ENCODE results near the gene NFE2L1. TPM values are rescaled to one million over a fixed set of nuclear protein-coding genes. Genes with fewer than 3 reads are reported as not detected.
A peak's percentile ranks its signal among the peaks of the same experiment; 100 is the strongest.
"Not testable (repeated sequence)": the region's sequence is repeated elsewhere in the genome, so short reads cannot be mapped to it uniquely, and the experiment has no call there.

Gene NFE2L1
- polyA plus RNA-seq, 1 experiment = 281 TPM

DNA sequence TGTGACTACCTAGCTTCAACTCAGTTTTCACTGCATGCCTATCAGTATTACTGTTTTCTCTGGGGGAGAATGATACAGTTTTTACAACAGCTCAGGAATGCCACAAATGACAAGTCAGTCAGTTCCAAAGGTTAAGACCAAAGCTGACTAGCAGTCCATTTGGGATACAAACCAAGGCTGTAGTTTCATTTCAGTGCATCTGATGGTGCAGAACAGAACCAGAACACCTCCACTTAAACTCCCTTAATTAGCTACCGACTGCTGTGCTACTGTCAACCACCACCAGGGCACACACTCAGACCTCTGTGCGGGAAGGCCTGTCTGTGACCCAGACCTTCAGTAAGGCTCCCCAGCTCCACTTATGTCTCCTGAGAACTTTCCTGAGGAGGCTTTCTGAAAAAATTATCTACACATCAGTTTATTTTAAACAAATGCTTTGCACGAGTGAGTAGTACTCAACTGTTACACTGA is 20.4 kb downstream of the NFE2L1 start:
- TF ChIP-seq, protein P1, sequence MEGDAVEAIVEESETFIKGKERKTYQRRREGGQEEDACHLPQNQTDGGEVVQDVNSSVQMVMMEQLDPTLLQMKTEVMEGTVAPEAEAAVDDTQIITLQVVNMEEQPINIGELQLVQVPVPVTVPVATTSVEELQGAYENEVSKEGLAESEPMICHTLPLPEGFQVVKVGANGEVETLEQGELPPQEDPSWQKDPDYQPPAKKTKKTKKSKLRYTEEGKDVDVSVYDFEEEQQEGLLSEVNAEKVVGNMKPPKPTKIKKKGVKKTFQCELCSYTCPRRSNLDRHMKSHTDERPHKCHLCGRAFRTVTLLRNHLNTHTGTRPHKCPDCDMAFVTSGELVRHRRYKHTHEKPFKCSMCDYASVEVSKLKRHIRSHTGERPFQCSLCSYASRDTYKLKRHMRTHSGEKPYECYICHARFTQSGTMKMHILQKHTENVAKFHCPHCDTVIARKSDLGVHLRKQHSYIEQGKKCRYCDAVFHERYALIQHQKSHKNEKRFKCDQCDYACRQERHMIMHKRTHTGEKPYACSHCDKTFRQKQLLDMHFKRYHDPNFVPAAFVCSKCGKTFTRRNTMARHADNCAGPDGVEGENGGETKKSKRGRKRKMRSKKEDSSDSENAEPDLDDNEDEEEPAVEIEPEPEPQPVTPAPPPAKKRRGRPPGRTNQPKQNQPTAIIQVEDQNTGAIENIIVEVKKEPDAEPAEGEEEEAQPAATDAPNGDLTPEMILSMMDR (IDR thresholded peaks at IDR 0.05; ENCODE audit: insufficient read depth, low read depth, low read length) = peak; percentile 45
- peaks cover 10% of the 10 kb centered on the region for H3K36me3 ChIP-seq (ENCODE audit: control insufficient read depth, insufficient read depth, low read length)
- H3K4me3 ChIP-seq (ENCODE audit: low read depth, low read length) = no peak overlapping the region
- peak; percentile 32 for DNase-seq (ENCODE audit: low read depth)
- no peaks in the 10 kb centered on the region for H3K27me3 ChIP-seq (ENCODE audit: control insufficient read depth, insufficient read depth, low read length)
- CTCF ChIA-PET = interaction anchor here (0.7 to 3.3 kb wide), 17 partner anchors 9 to 90 kb away, joined by 3 to 35 read pairs (median 4); partner anchors contain the start of genes COPZ2 and NFE2L1
- POLR2A ChIA-PET = interaction anchor here (1.1 kb wide), 1 partner anchor 39 kb away, joined by 3 read pairs; no protein-coding TSS in a partner anchor

DNA sequence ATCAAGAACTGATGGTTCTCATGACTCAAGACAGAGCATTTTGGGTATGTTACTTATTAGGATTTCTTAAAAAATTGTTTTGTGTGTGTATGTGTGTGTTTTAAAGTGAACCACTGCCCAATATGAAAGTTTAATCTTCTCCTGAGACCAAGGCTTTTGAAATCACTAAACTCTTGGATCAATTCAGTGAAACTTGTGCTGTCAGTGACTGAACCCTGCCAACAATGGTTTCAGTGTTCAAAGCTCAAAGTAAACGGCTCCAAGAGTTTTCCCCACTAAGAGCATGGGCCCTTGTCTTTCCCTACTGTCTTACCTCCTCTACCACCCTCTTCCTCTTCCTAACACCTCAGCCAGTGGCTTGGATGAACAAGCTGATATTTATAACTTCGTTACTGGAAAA is 22.0 kb downstream of the NFE2L1 start:
- no peaks in the 10 kb centered on the region for H3K27me3 ChIP-seq (ENCODE audit: control insufficient read depth, insufficient read depth, low read length)
- DNase-seq (ENCODE audit: low read depth) = no peak
- no peak overlapping the region for H3K4me3 ChIP-seq (ENCODE audit: low read depth, low read length)
- TF ChIP-seq, protein P1 (IDR thresholded peaks at IDR 0.05; ENCODE audit: insufficient read depth, low read depth, low read length) = no peak
- H3K36me3 ChIP-seq (ENCODE audit: control insufficient read depth, insufficient read depth, low read length) = peaks cover 10% of the 10 kb centered on the region
- CTCF ChIA-PET = interaction anchor here (1.1 to 3.3 kb wide), 2 partner anchors 41 to 44 kb away, joined by 3 to 35 read pairs; no protein-coding TSS in a partner anchor
- POLR2A ChIA-PET = no interaction called here

GRCh38 chr17:48071654-48072053 is 23.5 kb downstream of the NFE2L1 start:
- CTCF ChIA-PET = interaction anchor here (0.6 to 10.6 kb wide), 3 partner anchors 35 to 55 kb away, joined by 4 to 200 read pairs (median 16); no protein-coding TSS in a partner anchor
- TF ChIP-seq, protein P1 (IDR thresholded peaks at IDR 0.05; ENCODE audit: insufficient read depth, low read depth, low read length) = no peak
- Histone ChIP-seq H3K36me3 (ENCODE audit: control insufficient read depth, insufficient read depth, low read length) (peaks cover 11% of the 10 kb centered on the region), H3K4me3 (ENCODE audit: low read depth, low read length) (no peak overlapping the region), H3K27me3 (ENCODE audit: control insufficient read depth, insufficient read depth, low read length) (no peaks in the 10 kb centered on the region)
- no peak for DNase-seq (ENCODE audit: low read depth)
- POLR2A ChIA-PET = interaction anchor here (0.7 kb wide), 1 partner anchor 29 kb away, joined by 7 read pairs; no protein-coding TSS in a partner anchor

- DNase-seq (ENCODE audit: low read depth); H3K27me3 ChIP-seq (ENCODE audit: control insufficient read depth, insufficient read depth, low read length); H3K4me3 ChIP-seq (ENCODE audit: low read depth, low read length); POLR2A ChIA-PET: not testable (repeated sequence)
- H3K36me3 ChIP-seq (ENCODE audit: control insufficient read depth, insufficient read depth, low read length) = peaks cover 11% of the 10 kb centered on the region
- CTCF ChIA-PET = interaction anchor here (0.7 to 10.6 kb wide), 6 partner anchors 8 to 61 kb away, joined by 3 to 200 read pairs (median 4); no protein-coding TSS in a partner anchor
Observed at GRCh38 chr17:48072811-48073210, 24.7 kb downstream of the NFE2L1 start.

GRCh38 chr17:48073566-48074094 is 25.5 kb downstream of the NFE2L1 start:
- peaks cover 11% of the 10 kb centered on the region for H3K36me3 ChIP-seq (ENCODE audit: control insufficient read depth, insufficient read depth, low read length)
- H3K4me3 ChIP-seq (ENCODE audit: low read depth, low read length); DNase-seq (ENCODE audit: low read depth); H3K27me3 ChIP-seq (ENCODE audit: control insufficient read depth, insufficient read depth, low read length): not testable (repeated sequence)
- ChIA-PET CTCF (interaction anchor here (0.8 to 10.6 kb wide), 13 partner anchors 9 to 62 kb away, joined by 3 to 200 read pairs (median 4); no protein-coding TSS in a partner anchor), POLR2A (interaction anchor here (0.6 kb wide), 1 partner anchor 962 kb away, joined by 3 read pairs; no protein-coding TSS in a partner anchor)

DNA sequence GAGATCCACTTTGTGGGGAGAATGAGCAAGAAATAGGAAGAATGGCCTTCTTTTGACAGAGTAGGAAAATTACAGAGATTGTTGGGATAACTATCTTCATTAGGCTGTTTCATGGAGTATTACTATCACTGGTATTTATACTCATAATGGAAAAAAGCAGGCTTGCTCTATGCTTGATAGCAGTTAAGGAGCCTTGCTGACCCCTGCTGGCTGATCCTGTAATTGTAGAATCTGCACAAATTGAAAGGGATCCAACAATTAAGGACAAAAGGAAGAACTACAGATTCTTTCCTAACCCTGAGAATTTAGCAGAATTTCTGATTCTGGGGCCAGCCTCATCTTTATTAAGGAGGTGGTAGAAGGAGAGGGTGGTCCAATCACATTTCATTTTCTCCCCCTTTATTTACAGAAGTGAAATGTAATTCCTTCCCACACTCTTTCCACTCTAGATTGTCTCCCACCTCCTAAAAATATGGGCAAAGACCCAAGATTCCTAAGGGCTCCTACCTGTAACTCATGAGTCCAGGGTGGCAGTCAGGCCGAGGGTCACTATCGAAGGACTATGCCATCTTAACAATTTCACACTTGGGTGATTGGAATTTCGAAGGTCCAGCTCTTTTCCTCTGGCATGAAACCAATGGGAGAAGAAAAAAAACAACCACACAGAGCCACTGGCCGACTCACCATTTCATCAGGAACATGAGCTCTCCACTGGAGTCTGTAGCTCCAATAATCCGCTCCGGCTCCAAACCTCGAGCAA is 26.3 kb downstream of the NFE2L1 start:
- TF ChIP-seq, protein P1 (IDR thresholded peaks at IDR 0.05; ENCODE audit: insufficient read depth, low read depth, low read length) = peak; percentile 81
- peaks cover 11% of the 10 kb centered on the region for H3K36me3 ChIP-seq (ENCODE audit: control insufficient read depth, insufficient read depth, low read length)
- DNase-seq (ENCODE audit: low read depth) = no peak
- H3K27me3 ChIP-seq (ENCODE audit: control insufficient read depth, insufficient read depth, low read length) = no peaks in the 10 kb centered on the region
- POLR2A ChIA-PET = interaction anchor here (0.7 kb wide), 1 partner anchor 43 kb away, joined by 3 read pairs; no protein-coding TSS in a partner anchor
- CTCF ChIA-PET = interaction anchor here (0.6 to 10.6 kb wide), 16 partner anchors 11 to 932 kb away, joined by 3 to 200 read pairs (median 4); no protein-coding TSS in a partner anchor
- no peak overlapping the region for H3K4me3 ChIP-seq (ENCODE audit: low read depth, low read length)

DNA sequence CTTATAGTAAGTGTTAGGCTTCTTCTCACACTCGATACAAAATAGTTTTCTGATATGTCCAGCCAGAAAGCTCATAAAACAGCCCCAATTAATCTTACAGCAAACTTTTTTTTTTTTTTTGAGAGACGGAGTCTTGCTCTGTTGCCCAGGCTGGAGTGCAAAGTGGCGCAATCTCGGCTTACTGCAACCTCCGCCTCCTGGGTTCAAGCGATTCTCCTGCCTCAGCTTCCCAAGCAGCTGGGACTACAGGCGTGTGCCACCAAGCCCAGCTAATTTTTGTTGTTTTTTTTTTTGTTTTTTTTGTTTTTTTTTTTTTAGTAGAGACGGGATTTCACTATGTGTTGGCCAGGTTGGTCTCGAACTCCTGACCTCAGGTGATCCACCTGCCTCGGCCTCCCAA is 29.0 kb downstream of the NFE2L1 start:
- H3K36me3 ChIP-seq (ENCODE audit: control insufficient read depth, insufficient read depth, low read length); DNase-seq (ENCODE audit: low read depth); H3K27me3 ChIP-seq (ENCODE audit: control insufficient read depth, insufficient read depth, low read length); POLR2A ChIA-PET; H3K4me3 ChIP-seq (ENCODE audit: low read depth, low read length): not testable (repeated sequence)
- CTCF ChIA-PET = interaction anchor here (1.4 to 10.6 kb wide), 4 partner anchors 9 to 49 kb away, joined by 4 to 200 read pairs (median 30); no protein-coding TSS in a partner anchor
